Smooth muscle cell (in vitro differentiated cells): ENCODE results near the gene TMEM184B. TPM values are rescaled to one million over a fixed set of nuclear protein-coding genes. Genes with fewer than 3 reads are reported as not detected.
"Not testable (repeated sequence)": the region's sequence is repeated elsewhere in the genome, so short reads cannot be mapped to it uniquely, and the experiment has no call there.

Experiments used
- DNase-seq: peaks from one replicate; lab custom pipeline; 2025; ENCODE audit not compliant: unreplicated experiment; lab: John Stamatoyannopoulos, UW
- H2AFZ ChIP-seq: fragments of 200-600 bp; sonication (generic); 2 replicates; pipeline ENCODE4 v1.6.0; 2016; ENCODE audit warnings: antibody characterized with exemption, low read depth, mild to moderate bottlenecking
- H3F3A ChIP-seq: fragments of 200-600 bp; sonication (generic); 2 replicates; pipeline ENCODE4 v1.6.0; 2017; ENCODE audit warnings: antibody characterized with exemption, low read depth
- H3K27ac ChIP-seq: fragments of 200-600 bp; sonication (generic); 2 replicates; pipeline ENCODE4 v1.5.1; 2016; ENCODE audit warnings: low read depth, mild to moderate bottlenecking
- H3K27me3 ChIP-seq: fragments of 200-600 bp; sonication (generic); 2 replicates; pipeline ENCODE4 v1.6.1; 2016; ENCODE audit warnings: low read depth, mild to moderate bottlenecking
- H3K36me3 ChIP-seq: fragments of 200-600 bp; sonication (generic); 2 replicates; pipeline ENCODE4 v1.5.1; 2016; ENCODE audit warnings: low read depth
- H3K4me1 ChIP-seq: fragments of 200-600 bp; sonication (generic); 2 replicates; pipeline ENCODE4 v1.5.1; 2016; ENCODE audit warnings: low read depth
- H3K4me2 ChIP-seq: fragments of 200-600 bp; sonication (generic); 2 replicates; pipeline ENCODE4 v1.6.0; 2016; ENCODE audit warnings: mild to moderate bottlenecking
- H3K4me3 ChIP-seq: fragments of 200-600 bp; sonication (generic); 2 replicates; pipeline ENCODE4 v1.5.1; 2016; ENCODE audit warnings: mild to moderate bottlenecking
- H3K79me2 ChIP-seq: fragments of 200-600 bp; sonication (generic); 2 replicates; pipeline ENCODE4 v1.6.0; 2016; ENCODE audit warnings: low read depth, mild to moderate bottlenecking
- H3K9ac ChIP-seq: fragments of 200-600 bp; sonication (generic); 2 replicates; pipeline ENCODE4 v1.6.0; 2016; ENCODE audit warnings: low read depth
- H3K9me3 ChIP-seq: fragments of 200-600 bp; sonication (generic); replicated peaks from 2 replicates; pipeline ENCODE4 v1.5.1; 2016; ENCODE audit warnings: low read depth
- H4K20me1 ChIP-seq: fragments of 200-600 bp; sonication (generic); 2 replicates; pipeline ENCODE4 v1.6.0; 2016; ENCODE audit warnings: low read depth
- WGBS: methylation state at CpG from one replicate; pipeline ENCODE4 v1.1.7; 2016; ENCODE audit warnings: low lambda C conversion rate; 5-methylcytosine and 5-hydroxymethylcytosine counted together
- polyA plus RNA-seq: library from polyadenylated mRNA; unstranded; fragments of >200 nt; fragmentation: Nextera tagmentation; extraction: Ambion mirVana; gene quantifications from 2 replicates; pipeline ENCODE4 v1.2.1, GENCODE V29; 2016
- total RNA-seq: library from RNA; depleted of rRNA; stranded (reverse); fragments of >200 nt; gene quantifications from 2 replicates; pipeline ENCODE4 v1.2.3, GENCODE V29; 2014
- TF ChIP-seq, protein P1 (sequence below): fragments of 200-600 bp; sonication (generic); IDR thresholded peaks from 2 replicates; pipeline ENCODE4 v1.5.1; 2017; ENCODE audit warnings: borderline replicate concordance, mild to moderate bottlenecking, antibody characterized with exemption; ENCODE audit not compliant: insufficient read depth, poor library complexity, severe bottlenecking

The TMEM184B gene
- total and polyA plus RNA-seq, 2 experiments from 2014 or later = 34.1 to 96.3 TPM

DNA sequence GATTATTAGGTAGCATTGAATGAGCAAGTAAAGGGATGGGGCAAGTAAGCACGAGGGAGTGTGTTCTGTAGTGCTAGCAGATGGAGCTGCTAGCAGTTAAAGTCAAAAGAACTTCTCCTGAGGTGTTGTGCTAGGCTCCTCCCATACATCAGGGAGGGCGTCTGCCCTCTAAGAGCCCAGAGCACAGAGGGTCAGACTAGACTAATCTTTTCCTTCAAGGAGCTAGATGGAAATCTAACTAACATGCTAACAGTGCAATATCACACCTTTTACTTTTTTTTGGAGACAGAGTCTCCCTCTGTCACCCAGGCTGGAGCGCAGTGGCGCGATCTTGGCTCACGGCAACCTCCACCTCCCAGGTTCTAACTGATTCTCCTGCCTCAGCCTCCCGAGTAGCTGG lies 88.0 kb downstream of the TMEM184B start:
- 78% methylated on average over 7 of the region's 7 CpGs for WGBS
- Histone ChIP-seq H3K9me3 (no peaks in the 10 kb centered on the region), H3F3A (peaks cover 14% of the 10 kb centered on the region), H3K27ac (no peak overlapping the region), H3K4me3 (no peak overlapping the region), H3K36me3 (no peaks in the 10 kb centered on the region), H3K4me1 (peaks cover 12% of the 10 kb centered on the region), H3K27me3 (no peaks in the 10 kb centered on the region), H2AFZ (no peak overlapping the region), H3K9ac (no peak overlapping the region), H3K4me2 (no peak overlapping the region), H4K20me1 (no peaks in the 10 kb centered on the region), H3K79me2 (no peaks in the 10 kb centered on the region)
- TF ChIP-seq, protein P1, sequence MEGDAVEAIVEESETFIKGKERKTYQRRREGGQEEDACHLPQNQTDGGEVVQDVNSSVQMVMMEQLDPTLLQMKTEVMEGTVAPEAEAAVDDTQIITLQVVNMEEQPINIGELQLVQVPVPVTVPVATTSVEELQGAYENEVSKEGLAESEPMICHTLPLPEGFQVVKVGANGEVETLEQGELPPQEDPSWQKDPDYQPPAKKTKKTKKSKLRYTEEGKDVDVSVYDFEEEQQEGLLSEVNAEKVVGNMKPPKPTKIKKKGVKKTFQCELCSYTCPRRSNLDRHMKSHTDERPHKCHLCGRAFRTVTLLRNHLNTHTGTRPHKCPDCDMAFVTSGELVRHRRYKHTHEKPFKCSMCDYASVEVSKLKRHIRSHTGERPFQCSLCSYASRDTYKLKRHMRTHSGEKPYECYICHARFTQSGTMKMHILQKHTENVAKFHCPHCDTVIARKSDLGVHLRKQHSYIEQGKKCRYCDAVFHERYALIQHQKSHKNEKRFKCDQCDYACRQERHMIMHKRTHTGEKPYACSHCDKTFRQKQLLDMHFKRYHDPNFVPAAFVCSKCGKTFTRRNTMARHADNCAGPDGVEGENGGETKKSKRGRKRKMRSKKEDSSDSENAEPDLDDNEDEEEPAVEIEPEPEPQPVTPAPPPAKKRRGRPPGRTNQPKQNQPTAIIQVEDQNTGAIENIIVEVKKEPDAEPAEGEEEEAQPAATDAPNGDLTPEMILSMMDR = no peak
- DNase-seq = no peak

DNA sequence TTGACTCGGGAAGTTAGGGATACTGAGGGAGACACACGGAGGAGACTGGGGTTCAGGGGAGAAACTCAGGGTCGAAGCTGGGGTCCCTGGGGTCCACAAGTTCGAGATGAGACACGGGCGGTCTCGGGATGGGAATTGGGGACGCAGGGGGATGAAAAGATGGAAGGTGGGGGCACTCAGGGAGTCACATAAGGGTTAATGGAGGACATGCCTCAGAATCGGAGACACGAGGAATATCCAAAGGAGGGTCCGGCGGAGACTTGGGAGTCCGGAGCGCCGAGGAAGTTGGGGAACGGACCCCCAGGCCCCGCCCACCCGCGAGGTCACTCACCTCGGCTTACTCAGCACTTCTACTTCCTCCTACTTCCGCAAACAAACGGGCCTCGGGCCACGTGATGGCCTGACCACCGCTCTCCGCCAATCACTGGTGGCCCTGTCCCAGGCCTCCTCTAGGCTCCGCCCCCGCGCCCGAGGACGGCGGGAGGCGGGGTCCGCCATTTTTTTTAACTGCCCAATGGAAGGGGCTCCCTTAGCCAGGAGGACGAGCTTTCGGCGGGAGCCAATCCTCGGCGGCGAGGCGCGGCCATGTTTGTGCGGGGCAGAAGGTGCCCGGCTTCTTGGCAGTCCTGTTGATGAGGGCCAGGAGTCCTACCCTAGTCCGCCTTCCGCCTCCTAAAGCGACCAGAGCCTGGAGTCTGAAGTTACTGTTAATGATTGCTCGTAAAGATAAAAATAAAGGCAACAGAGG lies 91.2 kb downstream of the TMEM184B start, which contains the start of gene PLA2G6:
Gene PLA2G6, minus strand, starts transcription at position 378 of the 748 bp plus-strand sequence. CDS start 12,404 bp downstream, outside the sequence.
- Histone ChIP-seq H3K79me2 (no peaks in the 10 kb centered on the region), H3K4me1 (peaks cover 18% of the 10 kb centered on the region), H2AFZ (peak within 1 kb of the TSS; percentile 65), H3K9me3 (no peaks in the 10 kb centered on the region), H3K9ac (peak within 1 kb of the TSS; percentile 94), H4K20me1 (no peaks in the 10 kb centered on the region), H3K4me3 (peak within 1 kb of the TSS; percentile 54), H3K27me3 (no peaks in the 10 kb centered on the region), H3K27ac (peak within 1 kb of the TSS; percentile 99), H3F3A (peaks cover 14% of the 10 kb centered on the region), H3K36me3 (no peaks in the 10 kb centered on the region), H3K4me2 (peak within 1 kb of the TSS; percentile 96)
- WGBS = 3% methylated on average over 43 of the region's 48 CpGs
- peak; percentile 94 for DNase-seq
- TF ChIP-seq, protein P1 = no peak

DNA sequence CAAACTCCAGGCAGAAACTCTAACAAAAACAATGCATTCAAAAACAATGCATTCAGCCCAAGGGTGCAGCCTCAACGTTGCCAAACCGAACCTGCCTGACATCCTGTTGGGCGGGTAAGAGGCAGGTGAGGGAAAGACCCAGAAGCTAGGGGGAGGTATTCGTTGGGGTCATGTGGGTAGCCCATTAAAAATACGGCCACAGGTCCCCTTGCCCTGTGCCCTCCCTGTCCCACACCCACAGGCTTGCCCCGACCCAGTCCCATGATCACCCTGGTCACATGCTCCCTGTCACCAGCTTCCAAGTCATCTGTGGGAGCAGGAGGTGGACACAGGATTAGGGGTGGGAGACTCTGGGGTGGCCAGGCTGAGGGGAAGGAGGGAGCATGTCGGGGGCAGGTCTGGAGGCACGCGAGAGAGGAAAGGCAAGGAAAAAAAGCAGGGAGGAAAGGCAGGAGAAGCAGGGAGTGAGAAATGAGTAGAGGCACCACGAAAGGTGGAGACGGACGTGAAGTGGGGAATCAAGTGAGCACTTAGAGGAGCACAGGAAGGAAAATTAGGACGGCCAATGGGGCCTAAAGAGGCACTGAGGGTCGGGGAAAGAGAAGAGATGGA lies 91.9 kb downstream of the TMEM184B start:
- H3K4me1 ChIP-seq = peaks cover 18% of the 10 kb centered on the region
- no peak for DNase-seq
- 28% methylated on average over 11 of the region's 14 CpGs for WGBS

DNA sequence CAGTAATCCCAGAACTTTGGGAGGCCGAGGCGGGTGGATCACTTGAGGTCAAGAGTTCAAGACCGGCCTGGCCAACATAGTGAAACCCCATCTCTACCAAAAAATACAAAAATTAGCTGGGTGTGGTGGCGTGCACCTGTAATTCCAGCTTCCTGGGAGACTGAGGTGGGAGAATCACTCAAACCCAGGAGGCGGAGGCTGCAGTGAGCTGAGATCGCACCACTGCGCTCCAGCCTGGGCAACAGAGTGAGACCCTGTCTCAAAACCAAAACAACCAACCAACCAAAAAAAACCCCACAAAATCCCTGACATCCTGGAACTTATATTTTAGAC lies 94.2 kb downstream of the TMEM184B start:
- H3K4me2 ChIP-seq, H2AFZ ChIP-seq, H4K20me1 ChIP-seq, H3K4me3 ChIP-seq, H3K79me2 ChIP-seq, H3K27me3 ChIP-seq, DNase-seq, H3K9me3 ChIP-seq, H3K36me3 ChIP-seq: not testable (repeated sequence)
- Histone ChIP-seq H3K27ac (peak overlapping the region; percentile 99), H3K4me1 (peaks cover 18% of the 10 kb centered on the region), H3F3A (peaks cover 14% of the 10 kb centered on the region), H3K9ac (peak overlapping the region; percentile 94)
- 98% methylated on average over 7 of the region's 7 CpGs for WGBS

More for the DNA sequence above, 91.9 kb downstream of the TMEM184B start:
- TF ChIP-seq, protein P1 = no peak
- H3K9me3 ChIP-seq = no peaks in the 10 kb centered on the region
- H3K9ac ChIP-seq = peak overlapping the region; percentile 94
- no peaks in the 10 kb centered on the region for H3K27me3 ChIP-seq
- peak overlapping the region; percentile 99 for H3K27ac ChIP-seq
- no peaks in the 10 kb centered on the region for H3K79me2 ChIP-seq
- H4K20me1 ChIP-seq = no peaks in the 10 kb centered on the region
- peak overlapping the region; percentile 54 for H3K4me3 ChIP-seq
- H3K36me3 ChIP-seq = no peaks in the 10 kb centered on the region
- peak overlapping the region; percentile 65 for H2AFZ ChIP-seq
- H3K4me2 ChIP-seq = peak overlapping the region; percentile 96
- peaks cover 14% of the 10 kb centered on the region for H3F3A ChIP-seq
